Stimulated activated CD4-positive, alpha-beta T cell treated with anti-CD3 and anti-CD28 coated beads, Interleukin-2, amount 100 ng/mL, for 24 hours (primary cell): ENCODE measurements around the gene FSTL4.

Experiments
- DNase-seq, 2 donors: peaks; one replicate each; pipeline ENCODE4 v3.0.0-alpha.2; 2020

FSTL4 gene

DNA sequence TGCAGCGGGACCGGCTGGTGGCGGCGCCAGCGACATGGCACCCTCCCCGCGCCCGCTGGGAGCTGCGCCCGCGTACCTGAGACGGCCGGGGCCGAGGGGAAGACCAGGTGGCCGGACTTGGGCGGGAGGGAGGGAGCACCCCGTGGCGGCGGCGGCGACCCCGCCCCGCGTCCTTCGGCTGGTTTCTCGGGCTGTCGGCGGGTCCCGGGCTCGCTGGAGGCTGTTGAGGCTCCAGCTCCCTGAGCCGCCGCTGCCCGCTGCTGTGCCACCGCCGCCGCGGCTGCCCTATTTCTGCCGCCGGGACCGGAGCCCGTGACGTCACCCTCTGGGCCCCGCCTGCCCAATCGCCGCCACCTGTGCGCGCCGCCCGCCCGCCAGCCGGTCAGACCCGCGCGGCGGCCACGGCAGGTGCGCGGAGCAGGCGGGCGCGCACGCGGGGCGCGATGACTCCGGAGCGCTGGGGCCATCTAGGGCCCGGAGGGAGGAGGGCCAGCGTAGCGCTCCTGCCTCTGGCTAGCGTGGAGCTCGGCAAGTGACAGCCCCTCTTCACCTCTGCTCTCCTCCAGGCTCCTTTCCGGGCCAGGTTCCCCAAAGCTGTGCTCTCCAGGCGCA is at the start of gene FSTL4:
FSTL4 (minus strand) TSS at position 293 of the 612 bp plus-strand sequence.
- peak; percentile 36 to 61 for DNase-seq

DNA sequence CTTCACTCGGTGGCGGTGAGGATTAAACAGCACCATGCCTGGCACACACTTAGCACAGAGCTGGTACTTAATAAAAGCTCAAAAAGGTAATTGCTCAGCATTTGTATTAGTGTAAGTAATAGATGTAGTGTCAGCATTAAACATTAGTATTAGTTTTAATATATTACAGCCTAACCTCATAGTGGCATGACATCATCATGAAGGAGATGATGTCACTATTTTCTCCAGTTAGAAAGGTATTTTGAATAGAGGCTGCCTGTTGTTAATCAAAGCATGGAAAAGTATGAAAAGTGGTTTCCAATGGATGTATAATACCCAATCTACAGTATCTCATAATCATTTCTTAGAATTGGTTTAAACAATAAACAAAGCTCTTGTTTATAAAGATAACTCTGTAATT is 49.0 kb upstream of the FSTL4 start:
- DNase-seq = no peak

DNA sequence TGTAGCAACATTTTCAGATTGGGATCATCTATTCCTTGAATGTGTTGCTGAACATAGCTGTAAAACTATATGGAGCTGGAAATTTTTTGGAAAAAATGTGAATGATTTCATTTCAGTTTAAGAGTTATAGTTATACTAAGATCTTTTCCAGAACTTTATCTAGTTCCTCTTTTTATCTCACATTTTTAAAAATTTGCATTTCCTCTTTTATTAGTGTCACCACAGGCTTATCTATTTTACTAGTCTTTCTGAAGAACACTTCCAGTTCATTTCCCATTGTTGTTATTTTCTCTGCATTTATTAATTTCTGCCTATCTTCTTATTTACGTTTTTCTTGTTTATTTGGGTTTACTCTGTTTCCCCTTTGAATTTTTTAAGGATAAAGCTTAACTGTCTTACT is 46.0 kb upstream of the FSTL4 start:
- no peak for DNase-seq

DNA sequence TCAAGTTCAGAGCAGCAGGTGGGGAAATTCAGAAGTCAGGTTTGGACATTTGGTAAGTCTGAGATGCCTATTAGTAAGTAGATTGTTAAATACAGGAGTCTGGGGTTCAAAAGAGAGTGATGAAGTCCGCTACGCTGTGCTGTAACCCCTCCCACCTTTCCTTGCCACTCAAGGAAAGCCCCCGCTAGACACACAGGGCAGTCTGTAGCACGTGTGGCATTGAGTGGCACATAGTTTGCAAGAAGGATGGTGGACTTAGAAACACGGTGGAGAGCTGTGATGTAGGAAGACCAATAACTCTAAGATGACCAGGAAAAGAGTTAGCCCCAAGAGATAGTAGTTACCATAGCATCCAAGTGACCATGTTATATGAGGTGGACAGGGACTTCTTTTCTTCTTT is 44.7 kb upstream of the FSTL4 start:
- DNase-seq = no peak

DNA sequence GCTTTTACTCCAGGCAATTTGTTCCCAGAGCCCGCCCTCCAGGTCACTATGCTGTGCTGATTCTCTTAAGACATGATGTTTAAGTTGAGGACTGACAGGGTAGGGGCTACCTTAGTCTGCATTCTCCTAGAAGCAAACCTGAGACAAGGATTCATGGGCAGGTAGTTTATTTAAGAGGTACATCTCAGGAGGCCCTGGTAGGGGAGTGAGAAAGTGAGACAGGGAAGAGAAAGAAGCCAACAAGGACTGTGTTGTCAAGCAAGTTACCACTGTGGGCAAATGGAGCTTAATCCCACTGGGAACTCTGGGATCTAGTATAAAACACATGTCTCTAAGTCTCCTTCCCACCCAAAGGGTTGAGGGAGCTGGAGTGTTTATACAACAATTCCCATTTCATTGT is 43.6 kb upstream of the FSTL4 start:
- no peak for DNase-seq

DNA sequence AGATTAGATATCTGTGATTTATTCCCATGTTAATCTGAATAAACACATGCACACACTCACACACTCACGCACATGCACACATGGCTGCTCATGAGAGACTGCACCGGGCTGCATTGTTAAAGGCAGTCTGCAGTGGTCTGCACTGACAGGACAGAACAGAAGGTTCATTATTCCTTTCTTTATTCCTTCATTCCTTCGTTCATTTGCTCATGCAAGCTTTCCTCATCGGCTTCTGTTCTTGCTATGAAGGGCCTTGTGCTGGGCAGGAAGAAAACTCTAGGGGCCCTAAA is 41.4 kb upstream of the FSTL4 start:
- DNase-seq = no peak

DNA sequence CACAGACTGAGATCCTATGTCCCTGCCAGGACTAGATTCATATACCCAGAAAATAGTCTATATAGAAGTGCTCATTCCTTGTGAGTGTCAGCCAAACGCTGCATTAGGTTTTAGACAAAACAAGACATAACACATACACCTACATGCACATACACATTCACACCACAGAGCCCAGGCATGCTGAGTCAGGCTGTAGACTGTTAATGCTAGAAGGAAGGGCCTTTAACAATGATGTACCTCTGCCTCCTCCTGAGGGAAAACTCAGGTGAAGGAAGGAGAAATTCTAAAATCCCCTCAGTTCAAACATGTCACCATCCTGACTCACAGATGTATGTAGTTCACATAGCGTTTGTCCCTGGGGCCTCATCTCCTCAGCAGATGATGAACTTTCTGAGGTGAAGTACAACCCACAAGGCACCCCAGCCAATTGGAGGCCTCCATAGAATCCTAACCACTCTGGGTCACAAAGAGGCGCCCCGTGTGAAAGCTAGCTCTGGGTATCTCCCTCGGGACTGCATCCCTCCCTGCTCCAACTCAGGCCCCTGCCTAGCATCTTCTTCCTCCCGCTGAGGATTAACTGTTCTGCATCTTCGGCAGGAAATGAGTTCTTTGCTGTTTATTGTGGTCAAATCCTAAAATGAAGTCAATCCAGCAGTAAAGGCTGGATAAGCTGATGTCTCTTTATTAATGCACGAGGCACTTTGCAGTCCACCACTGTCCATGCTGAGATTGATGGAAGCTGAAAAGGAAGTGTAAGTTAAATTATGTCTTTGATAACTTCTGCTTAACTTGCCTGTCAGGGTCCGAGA is 40.8 kb upstream of the FSTL4 start:
- no peak for DNase-seq

DNA sequence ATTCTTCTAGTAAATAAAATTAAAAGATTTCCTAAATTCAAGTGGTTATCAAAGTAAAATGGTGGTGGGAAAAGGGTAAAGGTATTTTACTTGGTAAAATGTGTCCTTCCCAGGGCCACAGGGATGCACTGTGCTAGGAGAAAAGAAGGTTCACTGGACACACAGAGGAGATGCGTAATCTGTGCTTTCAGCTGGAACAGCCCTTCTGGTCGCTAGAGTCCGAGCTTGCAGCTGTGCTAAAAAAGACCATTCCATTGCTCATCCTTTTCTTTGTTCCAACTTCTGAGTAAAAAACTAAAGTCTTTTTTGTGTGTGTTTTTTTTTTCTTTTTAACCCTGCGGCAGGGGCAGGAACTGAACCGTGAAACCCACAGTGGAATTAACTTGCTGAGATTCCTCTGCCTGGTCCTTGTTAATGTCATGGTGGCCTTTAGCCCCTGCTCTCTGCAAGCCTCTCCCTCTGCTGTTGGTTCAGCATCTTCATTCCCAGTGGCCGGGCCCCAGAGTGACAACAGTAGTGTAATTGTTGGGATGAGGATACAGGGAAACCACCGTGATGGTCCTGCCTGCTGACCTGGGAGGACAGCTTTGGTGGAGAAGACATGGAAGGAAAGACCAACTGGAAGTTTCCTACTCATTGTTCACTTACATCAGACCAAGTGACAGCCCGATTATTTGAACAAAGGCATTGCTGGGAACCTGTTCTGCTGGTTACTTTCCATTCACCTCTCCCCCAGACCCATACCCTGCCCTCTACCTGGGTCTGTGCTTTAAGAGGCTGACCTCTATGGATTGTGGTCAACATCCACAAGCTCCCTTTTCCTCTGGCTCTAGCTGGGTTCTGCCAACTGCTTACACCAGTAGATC is 31.9 kb upstream of the FSTL4 start:
- DNase-seq = no peak

DNA sequence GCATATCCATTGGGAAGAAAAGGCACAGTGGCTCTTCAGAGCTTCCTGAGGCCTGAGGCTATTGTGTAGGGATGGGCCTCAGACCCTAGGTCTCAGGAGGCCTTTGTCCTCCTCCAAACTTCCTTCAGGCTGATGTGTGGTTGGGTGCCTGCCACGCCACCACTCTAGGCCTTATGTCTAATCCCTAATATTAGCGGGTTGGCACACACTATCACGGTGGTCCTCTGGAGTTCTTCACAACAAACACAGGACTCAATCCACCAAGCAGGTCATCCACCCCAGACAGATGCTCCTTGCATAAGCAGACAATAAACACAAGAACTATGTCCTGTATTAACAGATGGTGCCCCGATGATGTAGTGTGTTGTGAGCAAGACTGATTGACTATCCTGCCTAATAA is 31.0 kb upstream of the FSTL4 start:
- no peak for DNase-seq

DNA sequence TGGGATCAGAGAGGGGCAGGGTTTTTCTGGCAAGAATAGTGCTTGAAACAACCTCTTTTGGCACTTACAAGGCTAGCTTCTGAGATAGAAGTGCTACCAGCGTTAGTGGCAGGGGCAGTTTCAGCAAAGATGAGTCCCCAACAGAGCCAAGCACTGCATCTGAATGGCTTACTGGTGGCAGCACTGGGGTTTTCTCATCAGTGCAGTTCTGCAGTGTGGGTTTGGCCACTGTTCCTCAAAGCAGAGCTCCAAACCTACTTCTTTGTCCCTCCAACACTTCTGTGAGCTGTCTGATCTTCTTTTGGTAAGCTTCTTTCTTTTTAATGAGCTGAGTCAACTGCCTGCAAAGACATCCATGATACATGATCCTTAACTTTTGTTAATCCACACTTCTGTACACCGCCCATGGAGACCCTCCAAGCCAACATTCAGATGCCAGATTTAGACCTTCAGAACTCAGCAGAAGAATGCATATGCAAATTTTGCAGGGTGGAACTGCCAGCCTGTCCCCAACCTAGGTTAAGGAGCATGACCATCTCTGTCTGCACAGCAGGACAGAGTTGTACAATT is 29.9 kb upstream of the FSTL4 start:
- no peak for DNase-seq

DNA sequence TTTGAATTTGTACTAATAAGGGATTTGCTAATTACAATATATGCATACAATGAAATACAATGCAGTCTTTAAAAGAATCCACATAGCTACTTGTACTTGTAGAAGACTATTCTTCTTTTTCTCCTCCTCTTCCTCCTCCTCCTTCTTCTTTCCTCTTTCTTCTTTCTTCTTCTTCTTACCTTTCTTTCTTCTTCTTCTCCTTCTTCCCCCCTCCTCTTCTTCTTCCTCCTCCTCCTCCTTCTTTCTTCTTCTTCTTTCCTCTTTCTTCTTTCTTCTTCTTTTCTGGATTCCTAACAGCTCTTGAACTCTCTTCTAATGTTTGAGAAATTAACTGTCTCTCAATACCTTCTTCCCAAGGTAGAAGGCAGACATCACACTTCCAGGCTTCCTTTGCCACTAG is 29.3 kb upstream of the FSTL4 start:
- DNase-seq = no peak

DNA sequence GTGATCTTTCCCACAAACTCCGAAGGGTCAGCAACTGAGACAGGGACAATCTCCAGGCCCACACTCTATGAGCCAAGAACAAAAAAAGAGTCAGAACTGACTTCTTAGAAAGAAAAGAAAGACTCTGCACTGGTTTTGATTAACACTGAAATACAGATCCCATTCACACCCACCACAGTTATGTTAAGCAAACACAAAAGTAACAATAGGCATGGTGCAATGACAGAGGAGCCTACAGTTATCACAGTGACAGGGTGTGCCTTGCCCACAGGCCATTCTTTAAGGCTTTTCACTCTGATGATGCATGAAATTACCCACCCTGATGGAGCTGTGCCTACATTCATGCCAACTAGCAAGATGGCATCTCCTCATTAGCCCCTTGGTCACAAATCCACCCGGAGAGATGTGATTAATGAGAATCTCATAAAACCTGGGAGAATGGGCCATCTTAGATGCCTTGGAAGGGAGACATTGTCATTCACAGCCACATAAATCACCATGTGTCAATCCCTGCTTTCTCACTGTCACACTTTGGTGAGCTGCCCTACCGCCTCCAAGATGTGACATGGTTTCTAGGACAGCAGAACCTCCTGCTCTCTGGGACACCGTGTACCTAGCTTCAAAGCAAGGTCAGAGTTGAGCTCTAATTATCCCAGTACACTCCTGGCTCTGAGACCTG is 27.6 kb upstream of the FSTL4 start:
- DNase-seq = no peak

DNA sequence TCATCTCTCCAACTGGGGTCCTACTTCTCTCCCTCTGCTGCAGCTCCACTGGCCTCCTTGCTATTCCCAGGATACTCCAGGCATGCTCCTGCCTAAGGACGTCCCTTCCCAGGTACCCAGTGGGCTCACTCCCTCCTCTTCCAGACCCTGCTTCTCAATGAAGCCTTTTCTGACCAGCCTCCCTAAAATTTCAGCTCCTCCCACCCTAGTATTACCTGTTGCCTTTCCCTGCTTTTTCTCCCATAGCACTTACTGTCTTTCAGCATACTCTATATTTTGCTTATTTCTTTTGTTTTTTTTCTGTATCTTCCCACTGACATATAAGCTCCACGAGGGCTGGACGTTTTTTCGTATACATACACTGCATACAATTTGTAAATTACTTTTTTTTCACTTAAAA is 26.1 kb upstream of the FSTL4 start:
- no peak for DNase-seq

DNA sequence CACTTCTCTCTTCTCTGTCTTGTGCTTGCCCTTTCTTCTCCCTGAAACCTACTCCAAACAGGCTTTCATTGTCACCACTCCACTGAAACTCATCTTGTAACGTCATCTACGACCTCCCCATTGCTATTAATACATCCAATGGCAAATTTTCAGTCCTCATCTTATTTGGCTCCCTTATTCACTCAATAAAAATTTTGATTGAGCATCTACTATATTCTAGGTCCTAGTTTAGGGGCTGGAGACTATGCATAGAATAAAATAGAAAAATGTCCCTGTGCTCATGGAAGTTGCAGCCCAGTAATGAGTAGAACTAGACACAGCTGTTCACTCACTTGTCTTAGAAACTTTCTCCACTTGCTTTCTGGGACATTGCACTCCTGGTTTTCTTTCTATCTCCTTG is 24.9 kb upstream of the FSTL4 start:
- DNase-seq = no peak

DNA sequence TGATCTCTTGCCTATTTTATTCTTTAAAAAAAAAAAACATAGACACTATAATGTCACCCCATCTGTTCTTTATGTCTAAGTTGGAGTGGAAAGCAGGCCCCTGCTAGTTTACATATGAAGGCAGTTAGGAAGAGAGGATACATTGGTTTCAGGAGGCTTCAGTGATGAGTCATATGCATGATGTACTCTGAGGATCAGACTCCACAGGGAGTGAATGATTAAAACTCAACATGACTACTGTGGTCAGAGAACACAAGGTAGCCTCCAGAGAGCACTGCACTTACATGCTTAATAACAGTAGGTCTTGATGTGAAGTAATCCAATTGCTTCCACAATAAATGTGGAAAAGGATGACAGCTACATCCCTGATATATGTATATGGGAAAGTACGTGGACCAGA is 22.7 kb upstream of the FSTL4 start:
- DNase-seq = no peak

DNA sequence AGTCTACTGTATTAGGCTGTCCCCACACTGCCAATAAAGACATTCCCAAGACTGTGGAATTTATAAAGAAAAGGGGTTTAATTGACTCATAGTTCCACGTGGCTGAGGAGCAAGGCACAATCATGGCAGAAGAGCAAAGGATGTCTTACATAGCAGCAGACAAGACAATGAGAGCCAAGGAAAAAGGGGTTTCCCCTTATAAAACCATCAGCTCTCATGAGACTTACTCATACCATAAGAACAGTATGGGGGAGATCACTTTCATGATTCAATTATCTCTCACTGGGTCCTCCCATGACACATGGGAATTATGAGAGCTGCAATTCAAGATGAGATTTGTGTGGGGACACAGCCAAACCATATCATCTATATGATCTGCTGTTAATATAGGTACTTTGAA is 14.8 kb upstream of the FSTL4 start:
- no peak for DNase-seq

DNA sequence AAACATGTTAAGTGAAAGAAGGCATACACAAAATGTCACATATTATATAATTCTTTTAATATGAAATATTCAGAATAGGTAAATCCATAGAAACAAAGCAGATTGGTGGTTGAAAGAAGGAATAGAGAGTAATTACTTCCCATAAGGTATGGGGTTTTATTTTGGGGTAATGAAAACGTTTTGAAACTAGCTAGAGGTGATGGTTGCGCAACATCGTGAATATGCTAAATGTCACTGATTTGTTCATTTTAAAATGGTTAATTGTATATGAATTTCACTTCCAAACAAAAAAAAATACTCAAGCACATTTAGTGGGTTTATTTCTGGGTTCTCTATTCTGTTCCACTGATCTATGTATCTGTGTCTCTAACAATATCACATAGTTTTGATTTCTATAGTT is 12.0 kb upstream of the FSTL4 start:
- no peak for DNase-seq

DNA sequence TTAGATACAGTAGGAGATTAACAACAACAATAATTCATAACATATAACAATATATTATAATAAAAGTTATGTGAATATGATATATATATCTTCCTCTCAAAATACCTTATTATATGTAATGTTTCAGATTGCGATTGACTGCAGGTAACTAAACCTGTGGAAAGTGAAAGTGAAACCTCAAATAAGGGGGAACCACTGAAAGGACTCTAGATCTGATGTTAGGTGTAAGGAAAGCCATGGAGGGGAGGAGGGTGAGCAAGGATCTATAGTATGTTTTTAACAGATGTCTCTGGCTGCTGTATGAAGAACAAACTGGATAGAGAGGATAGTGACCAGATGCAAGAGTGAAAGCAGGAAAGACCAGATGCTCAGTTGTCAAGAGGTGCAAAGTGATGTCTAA is 5.8 kb upstream of the FSTL4 start:
- no peak for DNase-seq

DNA sequence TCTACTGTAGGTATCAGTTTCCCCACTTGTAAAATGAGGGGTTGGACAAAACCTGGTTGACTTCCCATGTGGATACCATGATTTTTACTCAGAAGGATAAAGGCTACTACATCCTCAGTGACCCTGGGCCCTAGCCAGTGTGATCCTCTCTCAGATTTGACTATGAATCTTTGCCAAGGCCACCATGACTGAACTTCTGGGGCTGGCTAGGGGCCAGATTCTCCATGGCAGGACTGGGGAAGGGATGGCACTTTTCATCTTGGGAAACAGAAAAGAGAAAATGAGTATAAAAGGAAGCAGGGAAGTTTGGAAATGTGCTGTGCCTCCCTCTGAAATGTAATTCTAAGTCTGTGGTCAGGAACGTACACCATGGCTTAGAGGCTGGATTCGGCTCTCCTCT is 1.4 kb upstream of the FSTL4 start:
- no peak for DNase-seq

DNA sequence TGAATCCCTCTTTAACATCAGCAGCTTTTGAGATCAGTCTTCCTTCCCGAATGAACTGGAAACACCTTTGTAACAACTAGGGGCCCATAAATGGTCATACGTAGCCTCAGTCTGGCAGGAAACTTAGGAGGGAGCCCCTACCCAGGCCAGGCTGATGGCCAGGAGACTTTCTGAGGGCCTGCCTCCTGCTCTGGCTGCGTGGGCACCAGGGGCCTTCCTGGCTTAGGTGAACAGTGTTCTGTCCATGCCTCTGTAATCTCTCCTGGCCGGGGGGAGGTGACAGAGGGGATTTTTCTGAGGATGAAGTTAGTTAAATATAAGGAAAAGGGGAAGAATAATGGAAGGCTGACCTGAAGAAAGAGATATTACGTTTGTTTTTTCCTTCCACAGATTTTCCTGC is 843 bp upstream of the FSTL4 start:
- DNase-seq = no peak

DNA sequence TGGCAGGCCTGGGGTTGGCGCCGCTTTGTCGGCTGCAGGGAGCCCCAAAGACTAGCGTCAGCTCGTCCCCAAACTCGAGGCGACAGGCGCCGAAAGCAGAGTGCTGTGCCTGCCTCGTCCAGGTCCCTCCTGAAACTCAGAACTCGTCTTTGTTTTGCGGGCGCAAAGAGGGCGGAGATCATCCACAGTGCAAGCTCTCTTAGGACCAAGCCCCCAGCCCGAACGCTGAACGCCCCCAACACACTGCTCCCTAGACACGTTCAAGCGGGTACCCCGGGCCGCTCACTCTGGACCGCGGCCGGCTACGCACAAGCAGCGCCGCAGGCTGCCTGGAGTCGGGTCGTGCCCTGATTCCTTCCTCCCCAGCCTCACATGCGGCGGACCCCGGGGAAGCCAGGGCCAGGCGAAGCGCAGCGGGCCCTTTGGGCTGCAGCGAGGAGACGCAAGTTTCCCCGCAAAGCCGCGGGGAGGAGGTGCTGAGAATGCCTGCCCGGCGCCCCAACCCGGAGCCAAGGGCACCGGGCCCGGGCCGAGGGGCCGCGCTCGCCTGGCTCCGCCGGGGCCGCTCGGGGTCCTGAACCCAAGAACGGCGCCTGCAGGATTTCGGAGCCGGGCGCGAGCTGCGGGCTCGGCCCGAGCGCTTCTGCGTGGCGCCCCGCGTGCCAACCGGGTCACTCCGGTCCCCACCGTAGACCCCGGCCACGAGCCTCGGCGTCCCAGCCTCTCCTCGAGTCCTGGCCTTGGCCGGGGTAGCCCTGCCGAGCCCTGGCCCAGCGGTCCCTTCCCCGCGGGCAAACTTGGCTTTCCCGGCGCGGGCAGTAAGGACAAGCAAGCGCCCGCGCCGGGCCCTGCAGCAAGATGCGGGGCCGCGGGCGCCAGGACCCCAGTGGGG is 738 bp downstream of the FSTL4 start:
- DNase-seq = peak in 1 of 2 donors; percentile 20
